ENCODE data around the gene SF3A2. TPM values are rescaled to one million over a fixed set of nuclear protein-coding genes. Genes with fewer than 3 reads are reported as not detected.
A peak's percentile ranks its signal among the peaks of the same experiment; 100 is the strongest.

SF3A2 gene
- total RNA-seq, 1 donor from 2014 or later: 14.4 TPM

- H3K27ac ChIP-seq: peak overlapping the region; percentile 70
- no peak overlapping the region for H3K27ac Mint-ChIP-seq
- no peak overlapping the region for H3K4me3 Mint-ChIP-seq
- peaks cover 6% of the 10 kb centered on the region for H3K4me1 ChIP-seq
- no peak overlapping the region for H3K4me2 ChIP-seq
- peaks cover 13% of the 10 kb centered on the region for H3K79me2 ChIP-seq (ENCODE audit: low read depth)
- no peak overlapping the region for H2AFZ ChIP-seq (replicated peaks)
- peaks cover 5% of the 10 kb centered on the region for H3K4me1 Mint-ChIP-seq
- H4K20me1 ChIP-seq (ENCODE audit: low read depth): peaks cover 39% of the 10 kb centered on the region
- no peaks in the 10 kb centered on the region for H3K9me3 Mint-ChIP-seq
- H3K9me3 ChIP-seq (ENCODE audit: low read depth): no peaks in the 10 kb centered on the region
- peaks cover 6% of the 10 kb centered on the region for H3F3A ChIP-seq (ENCODE audit: low read depth)
- H3K36me3 Mint-ChIP-seq: peaks cover 11% of the 10 kb centered on the region
- H3K9ac ChIP-seq: no peak overlapping the region
- no peak for DNase-seq (ENCODE audit: low spot score)
- no peaks in the 10 kb centered on the region for H3K27me3 ChIP-seq
- no peak overlapping the region for H3K4me3 ChIP-seq
- TF ChIP-seq, protein P1, sequence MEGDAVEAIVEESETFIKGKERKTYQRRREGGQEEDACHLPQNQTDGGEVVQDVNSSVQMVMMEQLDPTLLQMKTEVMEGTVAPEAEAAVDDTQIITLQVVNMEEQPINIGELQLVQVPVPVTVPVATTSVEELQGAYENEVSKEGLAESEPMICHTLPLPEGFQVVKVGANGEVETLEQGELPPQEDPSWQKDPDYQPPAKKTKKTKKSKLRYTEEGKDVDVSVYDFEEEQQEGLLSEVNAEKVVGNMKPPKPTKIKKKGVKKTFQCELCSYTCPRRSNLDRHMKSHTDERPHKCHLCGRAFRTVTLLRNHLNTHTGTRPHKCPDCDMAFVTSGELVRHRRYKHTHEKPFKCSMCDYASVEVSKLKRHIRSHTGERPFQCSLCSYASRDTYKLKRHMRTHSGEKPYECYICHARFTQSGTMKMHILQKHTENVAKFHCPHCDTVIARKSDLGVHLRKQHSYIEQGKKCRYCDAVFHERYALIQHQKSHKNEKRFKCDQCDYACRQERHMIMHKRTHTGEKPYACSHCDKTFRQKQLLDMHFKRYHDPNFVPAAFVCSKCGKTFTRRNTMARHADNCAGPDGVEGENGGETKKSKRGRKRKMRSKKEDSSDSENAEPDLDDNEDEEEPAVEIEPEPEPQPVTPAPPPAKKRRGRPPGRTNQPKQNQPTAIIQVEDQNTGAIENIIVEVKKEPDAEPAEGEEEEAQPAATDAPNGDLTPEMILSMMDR (IDR thresholded peaks at IDR 0.05): no peak
- TF ChIP-seq EZH2phosphoT487 (IDR thresholded peaks at IDR 0.05) (no peak), EZH2 (IDR thresholded peaks at IDR 0.05) (no peak)
- H3K36me3 ChIP-seq: no peaks in the 10 kb centered on the region
- H3K27me3 Mint-ChIP-seq (ENCODE audit: insufficient read depth, low read depth): peaks cover 10% of the 10 kb centered on the region
These were observed 35.0 kb upstream of the SF3A2 start for GRCh38 chr19:2201473-2202148.

GRCh38 chr19:2202366-2202765, 34.3 kb upstream of the SF3A2 start:
- H3K27me3 ChIP-seq: no peaks in the 10 kb centered on the region
- no peak for DNase-seq (ENCODE audit: low spot score)
- peaks cover 6% of the 10 kb centered on the region for H3K4me1 ChIP-seq
- no peak overlapping the region for H3K27ac ChIP-seq
- peaks cover 31% of the 10 kb centered on the region for H4K20me1 ChIP-seq (ENCODE audit: low read depth)
- Mint-ChIP-seq H3K36me3 (peaks cover 9% of the 10 kb centered on the region), H3K27me3 (ENCODE audit: insufficient read depth, low read depth) (peaks cover 10% of the 10 kb centered on the region), H3K4me3 (no peak overlapping the region), H3K9me3 (no peaks in the 10 kb centered on the region), H3K4me1 (peaks cover 5% of the 10 kb centered on the region), H3K27ac (no peak overlapping the region)
- H3K36me3 ChIP-seq: no peaks in the 10 kb centered on the region
- H3F3A ChIP-seq (ENCODE audit: low read depth): peaks cover 6% of the 10 kb centered on the region
- no peak overlapping the region for H3K4me3 ChIP-seq
- no peak overlapping the region for H3K9ac ChIP-seq
- no peak overlapping the region for H3K4me2 ChIP-seq
- H3K9me3 ChIP-seq (ENCODE audit: low read depth): no peaks in the 10 kb centered on the region
- H3K79me2 ChIP-seq (ENCODE audit: low read depth): peaks cover 13% of the 10 kb centered on the region
- no peak overlapping the region for H2AFZ ChIP-seq (replicated peaks)
- TF ChIP-seq, protein P1 (IDR thresholded peaks at IDR 0.05): no peak
- TF ChIP-seq EZH2phosphoT487 (IDR thresholded peaks at IDR 0.05): no peak
- TF ChIP-seq EZH2 (IDR thresholded peaks at IDR 0.05): no peak

- H2AFZ ChIP-seq (replicated peaks): no peak overlapping the region
- no peak overlapping the region for H3K4me2 ChIP-seq
- H3K36me3 ChIP-seq: no peaks in the 10 kb centered on the region
- H3K36me3 Mint-ChIP-seq: peaks cover 15% of the 10 kb centered on the region
- no peaks in the 10 kb centered on the region for H3K9me3 ChIP-seq (ENCODE audit: low read depth)
- H3K4me1 Mint-ChIP-seq: no peaks in the 10 kb centered on the region
- H3K9ac ChIP-seq: no peak overlapping the region
- H3K27me3 ChIP-seq: no peaks in the 10 kb centered on the region
- no peak overlapping the region for H3K4me3 ChIP-seq
- H3K27me3 Mint-ChIP-seq (ENCODE audit: insufficient read depth, low read depth): peaks cover 15% of the 10 kb centered on the region
- no peaks in the 10 kb centered on the region for H3K9me3 Mint-ChIP-seq
- H3K79me2 ChIP-seq (ENCODE audit: low read depth): no peaks in the 10 kb centered on the region
- no peak overlapping the region for H3K27ac Mint-ChIP-seq
- H3K27ac ChIP-seq: no peak overlapping the region
- peaks cover 5% of the 10 kb centered on the region for H3K4me1 ChIP-seq
- H3F3A ChIP-seq (ENCODE audit: low read depth): no peaks in the 10 kb centered on the region
- no peak for TF ChIP-seq EZH2 (IDR thresholded peaks at IDR 0.05)
- TF ChIP-seq, protein P1 (IDR thresholded peaks at IDR 0.05): no peak
- no peak for TF ChIP-seq EZH2phosphoT487 (IDR thresholded peaks at IDR 0.05)
- H4K20me1 ChIP-seq (ENCODE audit: low read depth): peaks cover 17% of the 10 kb centered on the region
- H3K4me3 Mint-ChIP-seq: no peak overlapping the region
- no peak for DNase-seq (ENCODE audit: low spot score)
These were observed 29.6 kb upstream of the SF3A2 start for GRCh38 chr19:2207008-2207407.
